ENCODE data around the gene RAD51B. TPM values are rescaled to one million over a fixed set of nuclear protein-coding genes. Genes with fewer than 3 reads are reported as not detected.
"Not testable (repeated sequence)": the region's sequence is repeated elsewhere in the genome, so short reads cannot be mapped to it uniquely, and the experiment has no call there.

The RAD51B gene
- total and polyA plus RNA-seq, 8 donors: 10.8 to 18.3 (median 14.1) TPM

DNA sequence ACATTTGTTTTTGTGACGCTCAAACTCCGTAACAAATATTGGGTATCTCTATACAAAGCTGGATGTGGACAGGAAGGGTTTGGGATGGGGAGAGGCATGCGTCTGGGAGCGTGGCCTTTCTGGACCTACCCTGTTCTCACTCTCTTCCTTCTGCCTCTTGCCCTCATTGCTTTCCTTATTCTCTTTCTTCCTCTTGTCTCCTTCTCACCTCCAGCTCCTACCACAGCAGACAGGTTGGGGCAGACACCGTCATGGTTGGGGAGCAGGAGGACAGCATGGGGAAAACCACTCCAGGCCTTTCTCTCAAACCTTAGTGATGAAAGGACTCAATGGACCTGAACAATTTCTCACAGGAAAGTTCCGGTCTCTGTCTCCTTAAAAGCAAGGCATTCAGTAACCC, 465.3 kb downstream of the RAD51B start:
- no peak for DNase-seq
- intact Hi-C loops (cut with DNase I): no loop called here
- ATAC-seq: peak; percentile 23
- no peaks in the 10 kb centered on the region for H3K27me3 ChIP-seq
- peak overlapping the region; percentile 50 to 68 for H3K27ac ChIP-seq
- H3K4me3 ChIP-seq: no peak overlapping the region
- H3K9me3 ChIP-seq: no peaks in the 10 kb centered on the region
- H3K4me1 ChIP-seq: peaks cover 9 to 40% of the 10 kb centered on the region in 2 donors
- TF ChIP-seq, protein P1, sequence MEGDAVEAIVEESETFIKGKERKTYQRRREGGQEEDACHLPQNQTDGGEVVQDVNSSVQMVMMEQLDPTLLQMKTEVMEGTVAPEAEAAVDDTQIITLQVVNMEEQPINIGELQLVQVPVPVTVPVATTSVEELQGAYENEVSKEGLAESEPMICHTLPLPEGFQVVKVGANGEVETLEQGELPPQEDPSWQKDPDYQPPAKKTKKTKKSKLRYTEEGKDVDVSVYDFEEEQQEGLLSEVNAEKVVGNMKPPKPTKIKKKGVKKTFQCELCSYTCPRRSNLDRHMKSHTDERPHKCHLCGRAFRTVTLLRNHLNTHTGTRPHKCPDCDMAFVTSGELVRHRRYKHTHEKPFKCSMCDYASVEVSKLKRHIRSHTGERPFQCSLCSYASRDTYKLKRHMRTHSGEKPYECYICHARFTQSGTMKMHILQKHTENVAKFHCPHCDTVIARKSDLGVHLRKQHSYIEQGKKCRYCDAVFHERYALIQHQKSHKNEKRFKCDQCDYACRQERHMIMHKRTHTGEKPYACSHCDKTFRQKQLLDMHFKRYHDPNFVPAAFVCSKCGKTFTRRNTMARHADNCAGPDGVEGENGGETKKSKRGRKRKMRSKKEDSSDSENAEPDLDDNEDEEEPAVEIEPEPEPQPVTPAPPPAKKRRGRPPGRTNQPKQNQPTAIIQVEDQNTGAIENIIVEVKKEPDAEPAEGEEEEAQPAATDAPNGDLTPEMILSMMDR (IDR thresholded peaks at IDR 0.05): no peak
- H3K36me3 ChIP-seq: no peaks in the 10 kb centered on the region

DNA sequence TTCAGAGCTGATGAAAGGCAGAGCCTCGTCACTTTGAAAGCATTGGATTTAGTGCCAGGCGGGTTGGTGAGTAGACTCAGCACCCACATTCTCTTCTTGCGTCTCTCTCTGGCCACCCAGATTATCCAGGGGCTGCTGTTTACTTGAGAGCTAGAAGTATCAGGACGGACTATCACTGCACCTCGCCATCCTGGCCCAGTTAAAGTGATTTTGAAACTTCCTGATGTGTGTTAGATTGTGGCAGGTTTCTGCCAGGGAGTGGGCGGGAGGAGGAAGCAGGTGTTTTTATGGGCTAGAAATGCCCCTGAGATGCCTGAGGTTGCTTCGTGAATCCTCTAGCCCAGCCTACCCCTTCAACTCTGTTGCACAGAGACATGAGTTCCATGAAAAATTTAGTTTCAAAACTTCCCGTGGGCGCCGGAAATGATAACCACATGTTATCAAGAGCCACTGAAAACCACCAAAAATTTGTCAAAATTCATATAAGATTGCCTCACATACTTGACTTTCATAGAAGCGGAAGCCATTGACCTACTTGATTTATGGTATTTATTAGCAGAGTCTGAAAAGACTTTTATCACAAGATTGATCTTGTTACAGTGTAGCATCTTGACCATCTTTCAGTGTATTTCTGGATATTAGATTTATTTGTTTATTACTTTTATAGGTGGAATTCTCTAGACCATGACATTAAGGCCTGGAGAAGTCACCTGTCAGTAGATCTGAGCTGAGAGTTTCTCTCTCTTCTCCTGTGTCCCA, 466.0 kb downstream of the RAD51B start:
- H3K27me3 ChIP-seq: no peaks in the 10 kb centered on the region
- H3K4me3 ChIP-seq: no peak overlapping the region
- DNase-seq (no peak), ATAC-seq (peak; percentile 16)
- H3K36me3 ChIP-seq: no peaks in the 10 kb centered on the region
- peak overlapping the region; percentile 50 to 68 for H3K27ac ChIP-seq
- peaks cover 9 to 40% of the 10 kb centered on the region in 2 donors for H3K4me1 ChIP-seq
- TF ChIP-seq, protein P1 (IDR thresholded peaks at IDR 0.05): no peak
- intact Hi-C loops (cut with DNase I): no loop called here
- H3K9me3 ChIP-seq: no peaks in the 10 kb centered on the region

DNA sequence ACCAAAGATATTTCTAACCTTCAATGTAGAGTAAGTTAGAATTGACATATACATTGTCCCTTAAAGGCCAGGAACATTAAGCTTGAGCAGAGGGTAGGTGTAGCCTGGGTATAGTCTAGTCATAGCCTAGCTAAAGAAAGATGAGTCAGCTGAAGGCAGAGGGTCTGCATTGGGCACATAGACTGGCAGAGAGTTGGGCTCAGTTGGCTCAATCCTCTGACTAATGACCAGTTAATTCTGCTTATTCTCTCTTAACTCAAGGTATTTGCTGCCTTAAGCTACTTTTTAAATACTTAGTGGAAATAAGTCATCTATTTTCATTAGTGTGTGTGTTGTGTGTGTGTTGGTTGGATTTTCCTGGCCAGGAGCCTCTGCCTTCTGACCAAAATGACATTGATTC, 467.1 kb downstream of the RAD51B start:
- no peaks in the 10 kb centered on the region for H3K9me3 ChIP-seq
- DNase-seq (no peak), ATAC-seq (no peak)
- intact Hi-C loops (cut with DNase I): no loop called here
- no peak overlapping the region for H3K4me3 ChIP-seq
- peak overlapping the region in 1 of 2 donors; percentile 39 for H3K27ac ChIP-seq
- TF ChIP-seq, protein P1 (IDR thresholded peaks at IDR 0.05): no peak
- H3K27me3 ChIP-seq: no peaks in the 10 kb centered on the region
- H3K4me1 ChIP-seq: peaks cover 9 to 40% of the 10 kb centered on the region in 2 donors
- no peaks in the 10 kb centered on the region for H3K36me3 ChIP-seq

DNA sequence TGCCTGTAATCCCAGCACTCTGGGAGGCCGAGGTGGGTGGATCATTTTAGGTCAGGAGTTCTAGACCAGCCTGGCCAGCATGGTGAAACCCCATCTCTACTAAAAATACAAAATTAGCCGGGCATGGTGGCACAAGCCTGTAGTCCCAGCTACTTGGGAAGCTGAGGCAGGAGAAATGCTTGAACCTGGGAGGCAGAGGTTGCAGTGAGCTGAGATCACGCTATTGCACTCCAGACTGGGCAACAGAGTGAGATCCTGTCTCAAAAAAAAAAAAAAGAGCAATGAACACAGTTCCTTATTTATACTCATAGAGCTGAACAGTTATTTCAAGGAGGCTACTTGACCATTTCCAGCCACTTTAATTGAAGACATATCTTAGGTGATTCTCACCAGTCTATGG, 469.9 kb downstream of the RAD51B start:
- peaks cover 3 to 29% of the 10 kb centered on the region in 2 donors for H3K4me1 ChIP-seq
- H3K9me3 ChIP-seq; DNase-seq; intact Hi-C loops (cut with DNase I); H3K36me3 ChIP-seq; ATAC-seq; H3K4me3 ChIP-seq; H3K27ac ChIP-seq; H3K27me3 ChIP-seq: not testable (repeated sequence)

DNA sequence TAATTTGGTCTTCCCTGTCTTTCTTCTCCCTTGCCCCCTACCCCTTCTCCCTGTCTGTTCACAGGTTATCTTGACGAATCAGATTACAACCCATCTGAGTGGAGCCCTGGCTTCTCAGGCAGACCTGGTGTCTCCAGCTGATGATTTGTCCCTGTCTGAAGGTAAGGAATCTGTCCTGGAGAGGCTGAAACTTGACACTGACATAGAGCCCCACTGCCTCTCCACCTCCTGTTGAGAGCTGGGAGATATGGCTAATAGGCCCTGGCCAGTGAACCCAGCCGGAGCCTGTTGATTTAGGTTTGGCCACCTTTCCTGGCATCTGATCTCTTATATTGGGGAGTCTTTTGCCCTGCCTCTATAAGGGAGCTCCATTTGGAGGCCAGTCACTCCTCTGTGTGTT, 472.2 kb downstream of the RAD51B start:
- intact Hi-C loops (cut with DNase I): no loop called here
- Histone ChIP-seq H3K27me3 (no peaks in the 10 kb centered on the region), H3K9me3 (no peaks in the 10 kb centered on the region), H3K4me3 (no peak overlapping the region), H3K36me3 (no peaks in the 10 kb centered on the region), H3K4me1 (peaks cover 3 to 12% of the 10 kb centered on the region in 2 donors), H3K27ac (no peak overlapping the region)
- no peak for DNase-seq
- ATAC-seq: no peak
- TF ChIP-seq, protein P1 (IDR thresholded peaks at IDR 0.05): no peak

Data from left lung (tissue), 10 donors.